ENCODE measurements around the gene ZNF277.

The ZNF277 gene

GRCh38 chr7:112184455-112184854 is 22.0 kb upstream of the ZNF277 start:
- no peak for DNase-seq (ENCODE audit: low read depth, low spot score)

GRCh38 chr7:112185005-112185834 is 21.3 kb upstream of the ZNF277 start:
- DNase-seq (ENCODE audit: low read depth, low spot score): no peak

DNA sequence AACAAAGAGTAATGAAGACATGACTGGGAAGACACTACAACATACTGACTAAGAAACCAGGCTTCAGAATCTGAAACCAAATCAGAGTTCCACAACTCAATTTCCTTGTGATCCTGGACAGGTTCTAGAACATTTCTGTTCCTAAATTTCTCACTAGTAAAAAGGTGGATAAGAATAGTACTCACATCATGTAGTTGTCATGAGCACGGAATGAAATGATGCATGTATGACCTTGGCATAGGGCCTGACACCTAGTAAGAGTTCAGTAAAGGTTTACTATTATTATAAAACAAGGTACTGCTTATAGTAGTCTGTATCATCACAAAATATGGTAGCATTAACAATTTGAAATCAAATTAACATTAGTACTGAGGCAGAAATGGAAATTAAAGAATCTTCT is 20.2 kb upstream of the ZNF277 start:
- no peak for DNase-seq (ENCODE audit: low read depth, low spot score)

GRCh38 chr7:112188257-112188656 is 18.2 kb upstream of the ZNF277 start:
- no peak for DNase-seq (ENCODE audit: low read depth, low spot score)

- no peak for DNase-seq (ENCODE audit: low read depth, low spot score)
Measured at GRCh38 chr7:112189691-112190090, 16.8 kb upstream of the ZNF277 start.

- no peak for DNase-seq (ENCODE audit: low read depth, low spot score)
Measured at GRCh38 chr7:112190120-112190519, 16.4 kb upstream of the ZNF277 start.

DNA sequence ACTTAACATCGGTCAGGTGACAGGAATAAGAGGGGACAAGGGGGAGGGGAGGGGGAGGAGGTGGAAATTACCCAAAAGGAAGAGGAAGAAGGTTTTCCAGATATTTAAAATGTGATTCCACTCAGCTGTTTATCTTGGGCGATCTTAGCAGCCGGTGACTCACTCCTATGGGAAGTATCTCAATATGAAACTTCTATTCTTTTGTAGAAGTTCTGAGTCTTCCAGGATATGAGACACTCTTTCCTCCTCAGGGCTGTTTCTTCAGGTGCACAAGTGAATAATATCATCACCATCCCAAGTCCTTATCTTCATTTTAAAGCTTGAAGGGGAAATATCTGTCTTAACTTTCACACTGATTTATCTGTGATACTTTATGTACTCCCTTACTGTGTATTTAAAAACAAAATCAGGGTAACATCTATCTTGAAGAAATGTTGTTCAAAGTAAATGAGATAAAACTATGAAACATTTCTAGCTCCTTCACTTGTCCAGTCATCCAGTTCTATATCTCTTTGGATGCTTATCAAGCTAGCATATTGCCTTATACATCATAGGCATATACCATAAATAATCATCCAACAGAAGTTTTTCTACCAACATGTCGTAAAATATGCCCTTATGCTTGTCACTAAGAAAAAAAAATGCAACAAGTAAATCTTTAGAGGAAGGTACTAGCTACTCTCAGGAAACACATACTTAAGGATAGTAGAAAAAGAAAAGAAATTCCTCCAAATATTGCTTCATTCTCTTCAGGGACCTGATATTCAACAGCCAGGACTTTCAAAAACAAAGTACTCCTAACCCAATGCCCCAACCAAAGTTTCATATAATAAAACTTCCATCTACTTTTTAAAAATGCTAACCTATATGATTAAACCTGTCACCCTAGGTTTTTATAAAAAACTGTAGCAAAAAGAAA is 14.0 kb upstream of the ZNF277 start:
- DNase-seq (ENCODE audit: low read depth, low spot score): no peak

- no peak for DNase-seq (ENCODE audit: low read depth, low spot score)
Measured at GRCh38 chr7:112193915-112194502, 12.5 kb upstream of the ZNF277 start.

DNA sequence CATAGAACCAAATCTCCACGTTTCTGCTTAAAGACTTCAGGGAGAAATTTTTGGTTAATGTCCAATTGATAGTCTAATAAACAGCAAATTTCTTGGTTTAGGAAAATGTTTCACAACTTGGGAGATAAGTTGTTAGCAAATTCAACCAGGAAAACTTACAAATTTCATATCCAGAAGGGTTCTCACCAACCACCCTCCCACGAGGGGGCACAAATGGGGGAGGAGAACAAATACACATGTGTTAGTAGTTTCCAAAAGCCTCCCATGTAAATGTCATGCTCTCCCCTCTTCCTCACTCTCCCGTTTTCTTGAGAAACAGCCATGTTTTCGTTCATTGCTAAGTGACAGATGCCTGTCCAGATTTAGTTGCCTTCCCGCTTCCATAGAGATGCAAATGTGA is 10.8 kb upstream of the ZNF277 start:
- DNase-seq (ENCODE audit: low read depth, low spot score): no peak

- DNase-seq (ENCODE audit: low read depth, low spot score): no peak
Measured at GRCh38 chr7:112197322-112197721, 9.2 kb upstream of the ZNF277 start.

- DNase-seq (ENCODE audit: low read depth, low spot score): no peak
Measured at GRCh38 chr7:112199035-112199655, 7.3 kb upstream of the ZNF277 start.

DNA sequence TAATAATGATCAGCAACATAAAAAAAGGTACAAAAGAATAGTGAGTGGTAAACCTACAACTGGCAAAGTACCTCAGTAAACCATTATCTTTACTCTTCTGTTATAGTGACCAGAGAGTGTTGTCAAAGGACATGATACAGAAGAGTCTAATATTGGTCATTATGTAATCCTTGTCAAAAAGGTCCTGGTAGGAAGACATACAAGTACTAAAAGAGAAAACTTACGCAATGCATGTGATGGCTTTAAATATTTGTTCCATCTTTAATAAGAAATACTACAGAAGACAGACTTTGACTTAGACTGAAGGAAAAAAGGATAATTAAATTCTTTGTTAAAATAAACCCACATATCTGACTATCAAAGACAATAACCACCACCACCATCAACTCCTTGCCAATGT is 6.8 kb upstream of the ZNF277 start:
- no peak for DNase-seq (ENCODE audit: low read depth, low spot score)

GRCh38 chr7:112201411-112201810 is 5.1 kb upstream of the ZNF277 start:
- DNase-seq (ENCODE audit: low read depth, low spot score): no peak

GRCh38 chr7:112201839-112202238 is 4.7 kb upstream of the ZNF277 start:
- no peak for DNase-seq (ENCODE audit: low read depth, low spot score)

GRCh38 chr7:112202816-112203215 is 3.7 kb upstream of the ZNF277 start:
- no peak for DNase-seq (ENCODE audit: low read depth, low spot score)

DNA sequence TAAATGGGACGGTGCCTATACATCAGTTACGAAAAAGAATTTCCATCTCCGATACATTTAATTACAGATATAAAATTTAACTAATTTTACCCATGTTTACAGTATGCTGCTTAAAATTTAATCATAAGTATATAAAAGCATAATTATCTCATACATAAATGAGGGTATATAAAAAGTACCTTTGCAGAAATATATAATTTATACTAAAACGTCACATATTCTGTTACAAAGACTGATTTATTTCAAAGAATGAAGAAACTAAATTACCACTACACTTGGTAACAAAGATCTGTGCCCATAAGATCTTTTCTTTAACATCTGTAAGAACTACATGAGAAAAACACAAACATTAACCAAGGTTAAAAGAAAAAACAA is 3.1 kb upstream of the ZNF277 start:
- DNase-seq (ENCODE audit: low read depth, low spot score): no peak

- no peak for DNase-seq (ENCODE audit: low read depth, low spot score)
Measured at GRCh38 chr7:112204499-112205342, 1.8 kb upstream of the ZNF277 start.

DNA sequence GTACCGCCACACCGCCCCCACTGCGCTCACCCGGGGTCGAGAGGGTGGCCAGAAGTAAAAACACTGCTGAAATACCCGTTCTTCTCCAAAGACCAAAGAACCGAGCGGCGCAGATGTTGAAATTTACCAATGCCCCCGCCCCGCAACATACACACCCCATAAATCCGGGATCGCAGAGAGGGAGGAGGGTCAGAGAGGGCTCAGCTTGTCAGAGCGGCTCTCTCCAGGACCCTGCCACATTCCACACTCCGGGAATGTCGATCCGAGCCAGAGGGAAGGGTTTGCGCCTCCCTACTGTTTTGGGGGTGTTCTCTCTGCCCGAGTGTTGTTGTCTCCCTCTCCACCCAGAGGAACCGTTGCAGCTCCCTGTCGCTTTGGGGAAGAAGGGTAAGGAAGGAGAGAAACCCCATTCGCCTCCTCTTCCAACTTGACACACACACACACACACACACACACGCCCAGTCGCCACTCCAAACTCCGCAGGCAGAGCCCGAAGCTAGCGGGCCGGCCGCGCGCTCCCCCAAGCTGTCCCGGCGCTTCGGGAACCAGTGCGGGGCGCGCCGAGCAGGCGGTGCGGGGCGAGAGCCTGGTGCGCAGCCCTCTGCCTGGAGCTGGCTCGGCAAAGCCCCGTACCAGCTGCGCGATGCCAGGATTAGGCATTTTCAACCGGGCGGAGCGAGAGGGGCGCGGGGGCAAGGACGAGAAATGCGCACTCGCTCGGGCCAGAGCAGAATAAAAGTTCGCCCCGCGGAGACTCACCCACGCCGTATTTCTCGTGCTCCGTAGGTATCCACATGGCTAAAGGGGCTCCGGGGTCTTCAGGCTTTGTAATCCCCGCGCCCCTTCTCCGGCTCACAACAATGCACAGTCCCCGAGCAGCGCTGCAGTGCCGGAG is 905 bp upstream of the ZNF277 start:
- DNase-seq (ENCODE audit: low read depth, low spot score): peak; percentile 12

- DNase-seq (ENCODE audit: low read depth, low spot score): no peak
Measured at GRCh38 chr7:112206991-112207592, 597 bp downstream of the ZNF277 start.

- no peak for DNase-seq (ENCODE audit: low read depth, low spot score)
Measured at GRCh38 chr7:112207765-112208164, 1.3 kb downstream of the ZNF277 start.

All from iPS DF 19.7 (cell line).